HG02588 (cell line): ENCODE results near the gene KREMEN1.
"Not testable (repeated sequence)": the region's sequence is repeated elsewhere in the genome, so short reads cannot be mapped to it uniquely, and the experiment has no call there.

ENCODE experiments used
- ATAC-seq: cut with Tn5 transposase; IDR thresholded peaks from one replicate; pipeline ENCODE4 v1.9.1; 2021; ENCODE audit warnings: mild to moderate bottlenecking, moderate library complexity; ENCODE audit not compliant: unreplicated experiment

Gene KREMEN1, protein sequence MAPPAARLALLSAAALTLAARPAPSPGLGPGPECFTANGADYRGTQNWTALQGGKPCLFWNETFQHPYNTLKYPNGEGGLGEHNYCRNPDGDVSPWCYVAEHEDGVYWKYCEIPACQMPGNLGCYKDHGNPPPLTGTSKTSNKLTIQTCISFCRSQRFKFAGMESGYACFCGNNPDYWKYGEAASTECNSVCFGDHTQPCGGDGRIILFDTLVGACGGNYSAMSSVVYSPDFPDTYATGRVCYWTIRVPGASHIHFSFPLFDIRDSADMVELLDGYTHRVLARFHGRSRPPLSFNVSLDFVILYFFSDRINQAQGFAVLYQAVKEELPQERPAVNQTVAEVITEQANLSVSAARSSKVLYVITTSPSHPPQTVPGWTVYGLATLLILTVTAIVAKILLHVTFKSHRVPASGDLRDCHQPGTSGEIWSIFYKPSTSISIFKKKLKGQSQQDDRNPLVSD

GRCh38 chr22:29072979-29073617 lies at the start of gene KREMEN1:
TSS of gene KREMEN1 (plus strand) at chr22:29073035. CDS start at chr22:29073131, 96 bp downstream.
- ATAC-seq: peak; percentile 19

DNA sequence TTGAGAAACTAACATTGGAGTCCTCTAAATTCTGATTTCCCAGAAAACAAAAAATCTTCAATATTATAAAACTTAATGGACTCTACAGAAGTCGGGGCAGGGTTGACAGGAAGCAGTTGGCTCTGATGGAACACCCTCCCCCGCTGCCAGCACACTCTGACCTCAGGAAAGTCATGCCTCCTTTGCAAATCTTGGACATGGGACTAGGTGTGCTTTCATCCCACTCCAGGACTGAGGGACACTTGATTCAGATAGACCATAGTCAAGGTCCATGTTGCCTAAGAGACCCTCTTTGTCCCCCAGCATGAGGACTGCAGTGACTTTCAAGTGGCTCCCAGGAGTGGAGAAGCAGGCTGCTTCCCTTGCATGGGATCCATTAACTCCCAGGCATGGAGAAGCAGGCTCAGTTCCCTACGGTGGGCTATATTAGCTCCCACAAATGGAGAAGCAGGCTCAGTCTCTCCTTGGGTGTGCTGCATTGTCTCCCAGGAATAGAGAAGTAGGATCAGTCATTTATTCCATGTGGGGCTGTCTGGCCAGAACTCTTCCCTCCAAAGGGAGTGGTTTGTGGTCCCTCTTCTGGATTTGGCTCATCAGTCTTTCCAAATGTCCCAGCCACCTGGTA lies 49.6 kb upstream of the KREMEN1 start:
- no peak for ATAC-seq

- no peak for ATAC-seq
Observed at GRCh38 chr22:29026579-29026978, 46.3 kb upstream of the KREMEN1 start.

- ATAC-seq: no peak
Observed at GRCh38 chr22:29028468-29028867, 44.4 kb upstream of the KREMEN1 start.

DNA sequence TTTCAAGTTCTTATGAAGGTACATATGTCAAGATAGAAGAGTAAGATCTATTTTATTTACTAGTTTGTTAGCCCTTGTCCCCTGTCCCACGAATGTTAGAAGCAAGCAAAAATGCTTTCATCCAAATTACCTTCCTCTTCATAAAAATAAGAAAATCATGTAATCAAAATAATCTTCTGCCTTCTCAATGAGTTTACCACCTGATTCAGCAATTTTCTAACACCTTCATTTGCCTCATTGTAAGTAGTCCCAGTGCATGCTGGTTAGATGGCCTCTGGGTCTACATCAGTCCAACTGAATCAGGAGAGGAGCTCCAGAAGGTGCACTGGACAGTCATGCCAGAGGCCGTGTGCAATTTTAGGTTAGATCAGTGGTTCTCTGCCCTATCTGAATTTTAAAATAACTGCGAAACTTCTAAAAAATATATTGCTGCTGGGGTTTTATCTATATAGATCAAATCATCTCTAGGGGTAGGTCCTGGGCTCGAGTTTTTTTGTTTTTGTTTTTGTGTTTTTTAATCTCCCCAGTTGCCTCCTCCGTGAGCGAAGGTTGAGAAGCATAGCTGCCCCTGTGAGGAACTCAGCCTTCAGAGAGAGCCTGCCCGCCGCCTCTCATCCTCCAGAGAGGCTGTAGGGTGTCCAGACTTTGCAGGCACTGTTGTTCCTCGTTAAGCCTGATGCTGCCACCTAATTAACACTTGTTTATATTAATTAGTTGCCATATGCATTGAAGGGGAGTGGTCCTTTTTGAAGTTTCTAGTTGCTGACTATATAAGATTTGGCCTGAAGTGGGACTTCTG lies 43.4 kb upstream of the KREMEN1 start:
- no peak for ATAC-seq

- no peak for ATAC-seq
Observed at GRCh38 chr22:29030016-29030617, 42.7 kb upstream of the KREMEN1 start.

GRCh38 chr22:29030618-29031226 lies 42.1 kb upstream of the KREMEN1 start:
- ATAC-seq: no peak

DNA sequence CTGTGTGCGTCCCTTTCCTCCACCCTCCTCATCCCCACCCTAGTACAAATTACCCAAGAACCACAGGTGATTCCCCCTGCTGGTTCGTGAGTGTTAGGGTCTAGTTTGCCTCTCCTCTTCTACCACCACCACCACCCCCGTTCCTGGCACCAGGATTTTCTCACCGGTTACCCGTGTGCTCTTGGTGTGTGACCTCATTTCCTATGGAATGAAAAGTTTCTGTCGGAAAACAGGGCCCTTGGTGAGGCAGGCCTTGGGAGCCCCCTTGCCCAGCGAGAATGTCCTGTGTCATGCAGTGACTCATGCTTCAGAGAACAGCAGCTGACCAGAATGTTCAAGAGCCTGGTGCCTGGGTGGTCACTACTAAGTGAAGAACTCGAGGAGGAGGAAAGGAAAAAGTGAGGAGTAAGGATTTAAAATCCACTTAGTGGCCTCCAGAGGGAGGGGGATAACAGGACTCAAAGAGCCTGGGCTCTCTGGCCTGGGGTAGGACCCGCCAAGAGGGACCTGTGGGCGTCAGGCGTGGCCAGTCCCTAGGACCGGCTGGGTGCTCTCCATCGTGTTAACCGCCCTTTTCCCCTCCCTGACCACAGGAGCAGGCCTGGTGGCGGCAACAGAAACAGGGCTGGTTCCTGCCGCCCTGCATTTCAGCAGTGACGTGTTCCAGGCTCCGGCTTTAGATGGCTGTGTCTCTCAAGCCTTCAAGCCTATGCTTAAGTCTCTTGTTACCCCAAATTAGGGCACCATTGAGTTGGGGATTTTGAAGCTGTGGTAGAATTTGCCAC lies 41.4 kb upstream of the KREMEN1 start:
- ATAC-seq: no peak

- no peak for ATAC-seq
Observed at GRCh38 chr22:29032014-29032475, 40.8 kb upstream of the KREMEN1 start.

GRCh38 chr22:29032584-29032983 lies 40.3 kb upstream of the KREMEN1 start:
- ATAC-seq: no peak

GRCh38 chr22:29037340-29037932 lies 35.4 kb upstream of the KREMEN1 start:
- ATAC-seq: no peak

- no peak for ATAC-seq
Observed at GRCh38 chr22:29039148-29039547, 33.7 kb upstream of the KREMEN1 start.

- ATAC-seq: not testable (repeated sequence)
Observed at GRCh38 chr22:29039684-29040083, 33.2 kb upstream of the KREMEN1 start.

DNA sequence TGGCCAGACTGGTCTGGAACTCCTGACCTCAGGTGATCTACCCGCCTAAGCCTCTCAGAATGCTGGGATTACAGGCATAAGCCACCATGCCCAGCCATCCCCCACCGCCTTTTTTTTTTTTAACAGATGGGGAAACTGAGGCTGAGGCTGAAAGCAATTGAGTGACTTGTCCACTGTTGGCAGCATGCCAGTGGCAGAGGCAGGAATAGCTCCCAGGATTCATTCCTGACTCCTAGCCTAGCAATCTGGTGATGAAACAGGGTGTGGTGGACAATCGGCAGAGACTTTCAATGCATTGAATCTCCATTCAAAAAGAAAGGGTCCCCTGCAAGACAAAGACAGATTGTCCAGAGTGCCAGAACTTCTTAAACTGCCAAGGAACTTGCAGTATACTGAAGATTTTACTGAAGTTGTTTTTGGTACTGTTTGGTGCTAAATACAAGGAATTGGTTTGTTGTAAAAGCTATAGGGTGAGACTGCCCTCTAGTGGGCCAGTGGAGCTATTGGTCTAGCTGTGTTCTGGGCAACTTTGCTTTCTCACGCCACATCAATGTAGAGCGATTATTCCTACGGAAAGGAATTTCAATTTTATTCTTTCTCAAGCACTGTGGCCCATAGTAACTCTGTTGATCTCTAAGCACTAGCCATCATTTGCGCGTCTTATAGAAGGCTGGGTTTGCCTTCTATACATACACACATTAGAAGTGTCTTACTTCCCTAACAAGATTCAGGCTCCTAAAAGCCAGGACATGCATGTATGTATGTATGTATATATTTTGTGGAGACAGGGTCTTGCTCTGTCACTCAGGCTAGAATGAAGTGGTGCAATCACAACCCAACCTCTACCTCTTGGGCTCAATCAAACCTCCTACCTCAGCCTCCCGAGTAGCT lies 32.2 kb upstream of the KREMEN1 start:
- no peak for ATAC-seq

- no peak for ATAC-seq
Observed at GRCh38 chr22:29041408-29041807, 31.4 kb upstream of the KREMEN1 start.

DNA sequence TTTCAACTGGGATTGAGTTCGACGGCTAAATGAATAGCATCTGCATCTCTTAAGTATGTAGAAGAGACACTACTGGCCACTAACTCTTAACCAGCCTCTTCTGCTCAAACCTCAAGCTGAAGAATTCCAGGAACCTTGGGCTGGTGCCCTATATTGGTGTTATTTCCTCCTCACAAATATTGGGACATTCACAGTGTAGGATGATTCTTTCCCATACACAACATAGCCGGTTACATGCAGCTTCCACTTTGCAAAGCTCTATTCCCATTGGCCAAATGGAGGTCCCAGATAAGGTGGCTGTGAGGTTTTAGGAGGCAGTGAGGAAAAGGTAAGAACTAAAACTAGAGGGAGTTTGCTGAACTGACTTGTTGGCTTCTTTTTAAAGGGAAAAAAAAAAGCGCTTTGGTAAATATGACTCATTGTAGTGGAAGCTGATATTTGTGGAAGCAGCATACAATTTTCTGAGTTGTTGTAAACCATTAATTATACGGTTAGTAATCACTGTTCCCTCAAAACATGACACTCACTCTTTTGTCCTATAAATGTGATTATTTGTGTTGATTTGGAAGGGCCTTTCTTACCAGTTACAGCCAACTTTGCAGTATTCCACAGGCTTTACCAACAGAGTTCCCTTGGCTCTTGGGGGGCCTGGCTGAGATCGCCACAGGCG lies 28.8 kb upstream of the KREMEN1 start:
- ATAC-seq: no peak

DNA sequence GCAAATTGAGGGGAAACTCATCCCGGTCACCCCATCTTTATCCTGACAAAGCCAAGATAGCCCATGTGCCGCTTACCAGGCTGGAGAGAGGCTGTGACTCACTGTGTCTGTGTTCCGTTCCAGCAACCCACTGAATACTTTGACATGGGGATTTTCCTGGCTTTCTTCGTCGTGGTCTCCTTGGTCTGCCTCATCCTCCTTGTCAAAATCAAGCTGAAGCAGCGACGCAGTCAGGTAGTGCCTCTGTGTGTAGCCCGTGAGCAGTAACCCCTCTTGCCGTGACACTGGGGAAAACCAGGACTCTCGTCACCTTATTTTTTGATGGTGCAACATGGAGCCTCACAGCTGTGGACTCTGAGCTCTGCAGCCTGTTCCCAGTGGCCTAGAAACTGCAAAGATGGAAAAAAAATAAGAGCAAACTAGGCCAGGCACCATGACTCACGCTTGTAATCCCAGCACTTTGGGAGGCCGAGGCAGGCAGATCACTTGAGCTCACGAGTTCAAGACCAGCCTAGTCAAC lies 28.1 kb upstream of the KREMEN1 start:
- ATAC-seq: no peak
